ENCODE results near the gene SMAD3.

- no peak for TF ChIP-seq CTCF (IDR thresholded peaks at IDR 0.05)
- TF ChIP-seq EZH2 (IDR thresholded peaks at IDR 0.05), result no peak
- TF ChIP-seq EZH2phosphoT487 (IDR thresholded peaks at IDR 0.05), result no peak
These were observed 46.3 kb upstream of the SMAD3 start for GRCh38 chr15:67019069-67019468.
